WI38 (cell line): Measurements from ENCODE around the gene OR14C36.

Source experiments
- H3K4me3 ChIP-seq: 2 replicates; pipeline ENCODE4 v1.5.1; 2011; ENCODE audit warnings: low read depth, mild to moderate bottlenecking, control low read depth, low read length
- TF ChIP-seq, protein P1 (sequence below): IDR thresholded peaks from 2 replicates; pipeline ENCODE4 v1.5.1; 2012; ENCODE audit warnings: low read depth, mild to moderate bottlenecking, control low read depth, low read length

OR14C36 gene

DNA sequence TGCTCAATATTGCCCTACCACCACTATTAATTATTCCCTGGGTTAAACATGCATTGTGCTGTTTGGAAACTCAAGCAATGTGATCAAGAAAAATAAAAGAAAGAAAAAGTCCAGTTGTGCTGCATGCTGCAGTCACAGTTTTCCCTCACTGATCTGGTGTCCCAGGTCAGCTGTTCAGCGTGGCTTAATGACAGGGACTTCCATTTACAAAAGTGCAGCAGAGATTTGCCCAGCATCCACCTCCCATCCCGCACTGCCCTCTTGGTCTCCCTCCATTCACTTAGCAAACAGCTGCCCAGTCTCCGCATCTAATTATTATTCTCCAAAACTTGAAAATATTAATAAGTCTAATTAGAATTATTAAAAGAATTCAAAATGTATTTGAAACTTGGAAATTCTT is 10.8 kb downstream of the OR14C36 start:
- TF ChIP-seq, protein P1, sequence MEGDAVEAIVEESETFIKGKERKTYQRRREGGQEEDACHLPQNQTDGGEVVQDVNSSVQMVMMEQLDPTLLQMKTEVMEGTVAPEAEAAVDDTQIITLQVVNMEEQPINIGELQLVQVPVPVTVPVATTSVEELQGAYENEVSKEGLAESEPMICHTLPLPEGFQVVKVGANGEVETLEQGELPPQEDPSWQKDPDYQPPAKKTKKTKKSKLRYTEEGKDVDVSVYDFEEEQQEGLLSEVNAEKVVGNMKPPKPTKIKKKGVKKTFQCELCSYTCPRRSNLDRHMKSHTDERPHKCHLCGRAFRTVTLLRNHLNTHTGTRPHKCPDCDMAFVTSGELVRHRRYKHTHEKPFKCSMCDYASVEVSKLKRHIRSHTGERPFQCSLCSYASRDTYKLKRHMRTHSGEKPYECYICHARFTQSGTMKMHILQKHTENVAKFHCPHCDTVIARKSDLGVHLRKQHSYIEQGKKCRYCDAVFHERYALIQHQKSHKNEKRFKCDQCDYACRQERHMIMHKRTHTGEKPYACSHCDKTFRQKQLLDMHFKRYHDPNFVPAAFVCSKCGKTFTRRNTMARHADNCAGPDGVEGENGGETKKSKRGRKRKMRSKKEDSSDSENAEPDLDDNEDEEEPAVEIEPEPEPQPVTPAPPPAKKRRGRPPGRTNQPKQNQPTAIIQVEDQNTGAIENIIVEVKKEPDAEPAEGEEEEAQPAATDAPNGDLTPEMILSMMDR, result no peak
- no peak overlapping the region for H3K4me3 ChIP-seq

GRCh38 chr1:248361121-248361715 is 12.6 kb downstream of the OR14C36 start, which contains the start of gene OR2T4:
Gene OR2T4, plus strand, starts transcription at chr1:248361665. Its CDS starts 0 bp downstream, at chr1:248361665.
- no peak within 1 kb of the TSS for H3K4me3 ChIP-seq

GRCh38 chr1:248366609-248367008 is 18.0 kb downstream of the OR14C36 start:
- H3K4me3 ChIP-seq, result no peak overlapping the region
- TF ChIP-seq, protein P1, result no peak

More at GRCh38 chr1:248361121-248361715, 12.6 kb downstream of the OR14C36 start, which contains the start of gene OR2T4:
- TF ChIP-seq, protein P1, result no peak

GRCh38 chr1:248372394-248372793 is 23.8 kb downstream of the OR14C36 start:
- TF ChIP-seq, protein P1, result no peak
- H3K4me3 ChIP-seq, result no peak overlapping the region

DNA sequence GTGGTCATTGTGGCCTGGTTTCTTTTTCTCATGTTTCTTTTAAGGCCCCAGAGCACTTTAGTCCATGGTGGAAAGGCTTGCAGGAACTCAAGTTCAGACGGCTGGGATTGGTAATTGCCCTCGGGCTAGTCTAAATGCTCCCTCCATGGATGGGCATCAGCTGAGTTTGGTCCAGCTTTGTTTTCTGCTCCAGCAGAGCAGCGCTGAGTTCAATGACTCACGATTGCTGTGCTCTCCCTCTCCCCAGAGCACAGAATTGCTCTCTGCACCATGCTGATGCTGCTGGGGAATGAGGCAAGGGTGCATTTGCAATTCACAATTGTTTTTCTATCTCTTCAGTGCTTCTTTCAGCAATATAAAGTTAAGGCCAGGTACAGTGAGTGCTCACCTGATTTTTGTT is 25.2 kb downstream of the OR14C36 start:
- H3K4me3 ChIP-seq, result no peak overlapping the region
- TF ChIP-seq, protein P1, result no peak

- no peak within 1 kb of the TSS for H3K4me3 ChIP-seq
- TF ChIP-seq, protein P1, result no peak
These were observed 26.9 kb downstream of the OR14C36 start, which contains the start of gene OR2T6 for GRCh38 chr1:248375446-248375845. Gene OR2T6, plus strand, starts transcription at chr1:248375746. Its CDS starts 11,863 bp downstream, at chr1:248387609.

- no peak overlapping the region for H3K4me3 ChIP-seq
- TF ChIP-seq, protein P1, result no peak
These were observed 28.3 kb downstream of the OR14C36 start for GRCh38 chr1:248376916-248377315.
